Measurements from ENCODE around the gene CD200R1. TPM values are rescaled to one million over a fixed set of nuclear protein-coding genes. Genes with fewer than 3 reads are reported as not detected.

Gene CD200R1
- polyA plus RNA-seq, 1 donor from 2014 or later, result 0.72 TPM

GRCh38 chr3:112904786-112905185, 70.1 kb downstream of the CD200R1 start:
- H3K4me3 ChIP-seq (ENCODE audit: low read length), result no peak overlapping the region
- H3K9me3 ChIP-seq (ENCODE audit: low read length), result no peaks in the 10 kb centered on the region

GRCh38 chr3:112900113-112900512, 74.8 kb downstream of the CD200R1 start:
- H4K20me1 ChIP-seq (ENCODE audit: insufficient read depth), result no peaks in the 10 kb centered on the region
- H3K9me3 ChIP-seq (ENCODE audit: low read length), result no peaks in the 10 kb centered on the region
- no peaks in the 10 kb centered on the region for H3K27me3 ChIP-seq (ENCODE audit: insufficient read depth, low read depth, low read length)
- no peaks in the 10 kb centered on the region for H3F3A ChIP-seq (ENCODE audit: insufficient read depth, low read length, poor library complexity, severe bottlenecking)
- H3K36me3 ChIP-seq (ENCODE audit: insufficient read depth, low read length), result no peaks in the 10 kb centered on the region
- no peak overlapping the region for H3K4me3 ChIP-seq (ENCODE audit: low read length)
- H2AFZ ChIP-seq (ENCODE audit: low read depth, low read length), result no peak overlapping the region
- no peaks in the 10 kb centered on the region for H3K9me2 ChIP-seq (ENCODE audit: insufficient read depth, low read length)
- no peaks in the 10 kb centered on the region for H3K79me2 ChIP-seq (replicated peaks; ENCODE audit: insufficient read depth, low read length)
- H3K4me2 ChIP-seq (ENCODE audit: low read length), result no peak overlapping the region
- no peak overlapping the region for H3K9ac ChIP-seq (ENCODE audit: low read length)
- H3K27ac ChIP-seq (ENCODE audit: low read length), result no peak overlapping the region
- TF ChIP-seq TAF1 (IDR thresholded peaks at IDR 0.05; ENCODE audit: low read depth), result no peak
- TF ChIP-seq CTCF (IDR thresholded peaks at IDR 0.05; ENCODE audit: poor library complexity, severe bottlenecking), result no peak
- no peak for TF ChIP-seq RAD21 (conservative IDR thresholded peaks at IDR 0.05)
- no peak for TF ChIP-seq REST (IDR thresholded peaks at IDR 0.05; ENCODE audit: borderline replicate concordance)
- no peak for TF ChIP-seq SMC3 (conservative IDR thresholded peaks at IDR 0.05; ENCODE audit: poor library complexity)
- TF ChIP-seq EP300 (conservative IDR thresholded peaks at IDR 0.05; ENCODE audit: poor library complexity, severe bottlenecking), result no peak
- TF ChIP-seq POLR2AphosphoS5 (IDR thresholded peaks at IDR 0.05), result no peak

More at GRCh38 chr3:112904786-112905185, 70.1 kb downstream of the CD200R1 start:
- H4K20me1 ChIP-seq (ENCODE audit: insufficient read depth), result no peaks in the 10 kb centered on the region
- no peak overlapping the region for H3K9ac ChIP-seq (ENCODE audit: low read length)
- TF ChIP-seq EZH2 (IDR thresholded peaks at IDR 0.05; ENCODE audit: borderline replicate concordance, insufficient read depth, low read length, poor library complexity, severe bottlenecking) (no peak), TAF1 (IDR thresholded peaks at IDR 0.05; ENCODE audit: low read depth) (no peak), SMC3 (conservative IDR thresholded peaks at IDR 0.05; ENCODE audit: poor library complexity) (no peak), RAD21 (conservative IDR thresholded peaks at IDR 0.05) (no peak), EP300 (conservative IDR thresholded peaks at IDR 0.05; ENCODE audit: poor library complexity, severe bottlenecking) (no peak), POLR2AphosphoS5 (IDR thresholded peaks at IDR 0.05) (no peak), REST (IDR thresholded peaks at IDR 0.05; ENCODE audit: borderline replicate concordance) (no peak), CTCF (IDR thresholded peaks at IDR 0.05; ENCODE audit: poor library complexity, severe bottlenecking) (no peak), MXI1 (conservative IDR thresholded peaks at IDR 0.05; ENCODE audit: poor library complexity, severe bottlenecking) (no peak)
- H3F3A ChIP-seq (ENCODE audit: insufficient read depth, low read length, poor library complexity, severe bottlenecking), result no peaks in the 10 kb centered on the region
- H3K79me2 ChIP-seq (replicated peaks; ENCODE audit: insufficient read depth, low read length), result no peaks in the 10 kb centered on the region
- no peaks in the 10 kb centered on the region for H3K36me3 ChIP-seq (ENCODE audit: insufficient read depth, low read length)
- no peaks in the 10 kb centered on the region for H3K27me3 ChIP-seq (ENCODE audit: insufficient read depth, low read depth, low read length)
- H3K9me2 ChIP-seq (ENCODE audit: insufficient read depth, low read length), result no peaks in the 10 kb centered on the region
- no peak overlapping the region for H2AFZ ChIP-seq (ENCODE audit: low read depth, low read length)
- H3K4me2 ChIP-seq (ENCODE audit: low read length), result no peak overlapping the region
- no peak overlapping the region for H3K27ac ChIP-seq (ENCODE audit: low read length)
